Posterior vena cava (tissue), 2 donors: ENCODE measurements around the gene AMOTL2. TPM values are rescaled to one million over a fixed set of nuclear protein-coding genes. Genes with fewer than 3 reads are reported as not detected.
A peak's percentile ranks its signal among the peaks of the same experiment; 100 is the strongest.

ENCODE experiments used
- DNase-seq: peaks from one replicate; pipeline ENCODE4 v3.0.0-alpha.2; 2020; ENCODE audit warnings: low spot score
- intact Hi-C, 2 donors: fragments of 100-400 bp; cut with DNase I; formaldehyde crosslinking; loops; one replicate each; pipeline versions ENCODE4 v1.14.1 to v1.14.2; 2022 to 2023
- total RNA-seq, 2 donors: library from RNA; stranded (reverse); fragmentation: NEBNext Ultra II Directional; extraction: Animal tissue kit (Norgen Biotek cat#: 25700); gene quantifications; one replicate each; pipeline ENCODE4 v1.2.1, GENCODE V29; 2021
- donor health status: DM: yes; HTN: yes; CAD: no.
- donor health status: DM: yes; HTN: yes; CAD: no.

Gene AMOTL2
- total RNA-seq, 2 donors from 2014 or later: 49.9 to 56.5 TPM

GRCh38 chr3:134357914-134358811, 16.1 kb downstream of the AMOTL2 start:
- DNase-seq: peak; percentile 74
- intact Hi-C loops: no loop called here

- DNase-seq: peak; percentile 52
- intact Hi-C loops: no loop called here
Measured at GRCh38 chr3:134357261-134357913, 16.9 kb downstream of the AMOTL2 start.

DNA sequence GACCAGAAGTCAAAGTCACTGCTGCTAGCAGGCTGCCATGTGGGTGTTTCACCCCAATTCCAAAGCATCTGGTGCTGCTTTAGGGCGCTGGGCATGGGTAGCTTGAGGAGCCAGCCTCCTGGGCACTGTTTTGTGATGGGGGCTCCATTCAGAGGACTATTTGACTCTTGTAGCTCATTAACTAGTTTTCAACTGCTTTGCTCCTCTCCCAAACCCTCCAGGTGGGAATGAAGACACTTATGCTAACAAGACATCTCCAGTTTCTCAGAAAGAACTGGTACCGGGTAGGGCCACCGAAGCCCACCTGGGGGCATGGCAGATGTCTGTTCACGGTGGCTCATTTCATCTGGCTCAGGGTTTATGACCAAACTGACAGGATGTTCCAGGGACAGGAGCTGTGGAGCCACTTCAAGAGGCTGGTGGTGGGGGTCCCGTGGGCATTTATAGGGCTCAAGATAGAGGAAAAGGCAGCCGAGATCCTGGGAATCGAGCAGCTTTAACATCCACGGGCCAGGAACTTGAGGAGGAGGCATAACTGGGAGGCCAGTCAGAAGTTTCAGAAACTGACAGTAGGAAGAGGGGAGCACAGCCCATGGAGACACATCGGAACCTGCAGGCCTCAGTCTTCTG, 17.7 kb downstream of the AMOTL2 start:
- intact Hi-C loops: no loop called here
- DNase-seq: peak; percentile 57

- intact Hi-C loops: no loop called here
- DNase-seq: peak; percentile 40
Measured at GRCh38 chr3:134355416-134355815, 18.8 kb downstream of the AMOTL2 start.

DNA sequence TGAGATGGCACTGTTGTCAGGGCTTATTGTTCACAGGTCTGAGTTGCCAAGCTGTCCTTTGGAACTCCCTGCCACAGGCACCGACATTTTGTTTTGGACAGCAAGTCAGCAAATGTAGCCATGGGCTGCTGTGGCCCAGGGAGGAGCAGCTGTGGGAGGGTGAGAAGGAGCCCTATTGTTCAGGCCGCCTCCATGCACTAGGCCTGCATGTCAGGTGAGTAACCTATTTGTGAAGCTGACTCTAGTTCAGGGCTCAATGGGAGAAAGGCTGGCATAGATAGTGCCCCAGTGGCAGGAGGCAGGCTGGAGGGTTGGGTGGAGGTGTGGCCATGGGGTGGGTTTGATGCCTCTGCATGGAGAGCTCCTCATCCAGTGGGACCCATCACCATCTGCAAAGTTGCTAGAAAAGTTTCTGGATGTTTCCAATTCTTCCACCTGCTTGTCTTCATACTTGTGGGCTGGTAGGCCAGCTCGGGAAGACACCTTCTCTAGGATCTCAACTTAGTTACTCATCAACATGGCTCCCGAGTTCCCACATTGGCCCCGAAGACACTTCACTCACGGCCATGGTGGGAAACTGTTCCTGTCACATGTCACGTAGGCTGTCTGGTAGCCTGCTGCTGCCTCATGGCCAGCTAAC, 19.5 kb downstream of the AMOTL2 start:
- intact Hi-C loops: no loop called here
- DNase-seq: peak; percentile 61

DNA sequence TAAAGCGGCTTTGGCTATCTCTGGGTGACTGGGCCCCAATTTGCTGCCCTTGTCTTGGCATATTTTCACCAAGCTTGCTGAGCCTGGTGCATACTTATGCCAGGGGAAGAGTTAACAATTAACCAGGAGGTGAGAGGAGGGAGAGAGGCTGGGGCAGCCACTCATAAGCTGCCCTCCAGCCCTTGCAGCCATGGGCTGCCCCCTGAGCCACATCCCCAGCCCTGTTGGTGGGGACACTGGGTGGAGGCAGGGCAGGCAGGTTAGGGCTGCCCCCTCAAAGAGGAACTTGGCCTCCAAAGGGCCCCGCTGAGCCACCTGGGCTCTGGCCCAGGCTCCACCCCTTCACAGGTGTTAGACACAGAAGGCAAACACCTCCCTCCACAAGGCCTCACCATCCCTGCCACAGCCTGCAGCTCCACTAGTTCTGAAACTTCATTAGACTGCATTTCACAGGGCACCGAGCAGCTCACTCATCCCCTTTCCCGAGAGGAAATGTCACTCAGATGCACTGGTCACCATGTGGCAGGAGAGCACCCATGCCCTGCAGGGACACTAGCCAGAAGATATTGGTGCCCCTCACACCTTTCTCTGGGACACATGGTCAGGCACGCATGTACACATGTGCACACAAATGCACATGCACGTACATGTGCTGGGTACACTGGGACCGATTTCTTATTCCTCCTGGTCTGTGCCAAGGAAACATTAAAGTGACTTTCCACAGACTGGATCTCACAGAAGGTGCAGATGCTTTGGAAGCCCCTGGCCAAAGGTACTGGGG, 20.2 kb downstream of the AMOTL2 start:
- intact Hi-C loops: no loop called here
- DNase-seq: peak; percentile 45

DNA sequence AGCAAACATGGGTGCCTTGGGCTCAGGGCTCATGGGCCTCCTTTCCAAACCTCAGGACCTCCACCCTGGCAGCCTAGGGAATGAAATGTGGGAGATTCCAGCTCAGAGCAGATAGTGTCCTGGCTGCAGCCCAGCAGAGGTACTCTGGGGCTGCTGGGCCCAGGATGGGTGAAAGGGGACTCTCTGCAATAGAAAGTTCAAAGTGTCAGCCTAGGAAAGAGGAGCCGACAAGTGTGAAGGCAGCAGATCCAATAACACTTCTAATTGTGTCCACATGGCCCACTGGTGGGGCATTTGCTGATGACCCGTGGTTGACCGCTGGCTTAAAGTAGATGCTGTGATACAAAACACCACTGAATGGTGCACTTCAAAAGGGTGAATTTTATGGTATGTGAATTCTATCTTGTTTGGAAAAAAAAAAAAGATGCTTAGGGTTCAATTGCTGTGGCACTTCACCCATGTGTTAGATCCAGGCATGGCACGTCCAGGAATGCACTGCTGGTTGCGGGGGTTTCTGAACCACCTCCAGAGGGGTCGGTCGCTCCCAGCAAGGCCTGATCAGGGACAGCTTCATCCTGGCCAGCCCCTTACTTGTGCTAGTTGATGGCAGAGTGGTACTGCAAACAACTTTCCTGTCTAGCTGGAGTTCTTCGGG, 20.9 kb downstream of the AMOTL2 start:
- intact Hi-C loops: no loop called here
- peak; percentile 46 for DNase-seq

- intact Hi-C loops: no loop called here
- DNase-seq: no peak
Measured at GRCh38 chr3:134352031-134352671, 22.1 kb downstream of the AMOTL2 start.

DNA sequence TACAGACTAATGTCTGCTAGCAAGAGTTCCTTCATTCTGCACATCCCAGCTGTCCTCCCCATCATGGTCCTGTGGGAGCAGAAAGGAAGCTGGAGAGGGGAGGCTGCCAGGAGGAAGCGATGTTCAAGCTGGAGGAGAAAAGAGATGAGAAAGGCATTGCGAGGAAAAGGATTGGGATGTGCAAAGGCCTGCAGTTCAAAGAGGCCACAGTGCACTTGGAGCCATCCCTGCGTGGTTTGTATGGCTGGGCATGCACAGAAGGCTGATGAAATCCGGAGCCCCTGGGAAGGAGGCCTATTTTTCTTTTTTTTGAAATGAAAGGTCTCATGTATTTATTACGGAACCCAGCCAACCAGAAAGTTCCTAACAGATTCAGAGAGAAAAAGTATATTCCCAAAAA, 22.8 kb downstream of the AMOTL2 start:
- DNase-seq: peak; percentile 75
- intact Hi-C loops: no loop called here

- DNase-seq: peak; percentile 64
- intact Hi-C loops: no loop called here
Measured at GRCh38 chr3:134350861-134351311, 23.4 kb downstream of the AMOTL2 start.

GRCh38 chr3:134350266-134350665, 24.0 kb downstream of the AMOTL2 start:
- DNase-seq: peak; percentile 64
- intact Hi-C loops: no loop called here

GRCh38 chr3:134348524-134348923, 25.7 kb downstream of the AMOTL2 start:
- peak; percentile 81 for DNase-seq
- intact Hi-C loops: no loop called here

DNA sequence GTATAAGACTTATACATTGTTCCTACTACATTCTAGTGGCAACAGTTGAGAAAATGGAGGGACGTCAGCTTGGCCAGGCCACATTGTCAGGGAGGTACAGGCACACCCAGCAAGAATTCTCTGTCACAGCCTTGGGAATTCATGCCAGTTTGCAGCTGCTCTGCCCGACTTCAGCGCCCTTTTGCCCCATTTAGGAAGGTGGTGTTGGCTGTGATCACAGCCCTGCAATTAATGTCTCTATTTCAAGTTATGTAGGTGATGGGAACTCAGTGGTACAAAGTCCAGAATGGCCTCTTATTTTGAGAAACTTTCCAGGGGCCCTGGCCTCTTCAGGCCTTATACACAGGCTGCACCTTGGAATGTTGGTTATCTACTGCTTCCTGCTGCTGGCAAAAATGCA, 26.7 kb downstream of the AMOTL2 start:
- DNase-seq: peak; percentile 16
- intact Hi-C loops: no loop called here

- no peak for DNase-seq
- intact Hi-C loops: no loop called here
Measured at GRCh38 chr3:134346744-134347143, 27.5 kb downstream of the AMOTL2 start.

DNA sequence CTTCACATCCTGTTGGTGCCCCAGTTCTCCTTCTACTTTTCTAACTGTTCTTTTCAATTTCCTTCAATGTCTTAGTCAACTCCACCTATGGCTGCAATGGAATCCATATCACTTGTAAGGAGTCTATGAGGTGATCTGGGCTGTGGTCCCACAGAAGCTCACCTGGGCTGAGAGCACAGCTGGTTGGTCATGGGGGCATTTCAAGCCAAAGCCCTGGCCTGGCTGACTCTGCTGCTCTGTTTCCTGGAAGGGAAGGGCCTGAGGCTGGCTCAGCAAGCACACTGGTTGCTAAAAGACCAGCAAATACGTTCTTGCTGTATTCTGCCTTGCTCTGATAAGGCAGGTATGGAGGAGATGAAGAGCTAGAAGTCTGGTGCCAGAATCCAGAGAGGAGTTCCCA, 29.0 kb downstream of the AMOTL2 start:
- intact Hi-C loops: no loop called here
- peak; percentile 16 for DNase-seq

DNA sequence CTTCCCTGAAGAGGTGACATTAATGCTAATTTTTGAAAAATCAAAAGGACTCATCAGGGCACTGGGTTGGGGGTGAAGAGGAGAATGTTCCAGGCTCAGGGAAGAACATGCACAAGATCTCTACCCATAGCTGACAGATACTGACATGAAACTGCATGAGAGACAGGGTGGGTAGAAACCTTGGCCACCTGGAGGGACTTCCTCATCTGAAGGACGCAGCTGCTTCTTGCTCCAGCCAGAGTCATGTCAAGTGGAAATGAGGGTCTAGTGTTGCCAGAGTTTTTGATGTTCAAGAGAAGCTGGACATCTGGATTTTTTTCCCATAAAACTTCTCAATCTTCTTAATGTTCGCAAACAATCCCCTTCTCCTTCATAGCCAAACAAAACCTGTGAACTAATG, 29.7 kb downstream of the AMOTL2 start:
- intact Hi-C loops: no loop called here
- no peak for DNase-seq

- DNase-seq: peak; percentile 47
- intact Hi-C loops: no loop called here
Measured at GRCh38 chr3:134342259-134342658, 32.0 kb downstream of the AMOTL2 start.

GRCh38 chr3:134341389-134341788, 32.9 kb downstream of the AMOTL2 start:
- DNase-seq: peak; percentile 30
- intact Hi-C loops: no loop called here
